Cardiac muscle cell (in vitro differentiated cells and primary cell): Measurements from ENCODE around the gene ZDHHC13. TPM values are rescaled to one million over a fixed set of nuclear protein-coding genes. Genes with fewer than 3 reads are reported as not detected.
A peak's percentile ranks its signal among the peaks of the same experiment; 100 is the strongest.

Source experiments
- DNase-seq, 2 donors: peaks; one replicate each; pipeline versions ENCODE4 v3.0.0 to v3.0.0-alpha.2; 2010 to 2017; ENCODE audit warnings: low read depth in 1 of 2, low spot score in 1 of 2
- H3K27ac ChIP-seq: fragments of 200-600 bp; sonication (generic); 2 replicates; pipeline ENCODE4 v1.5.1; 2016
- H3K27me3 ChIP-seq: fragments of 200-600 bp; sonication (generic); 2 replicates; pipeline ENCODE4 v1.6.0; 2016; ENCODE audit warnings: control low read depth
- H3K36me3 ChIP-seq: fragments of 200-600 bp; sonication (generic); 2 replicates; pipeline ENCODE4 v1.5.1; 2016; ENCODE audit warnings: control low read depth
- H3K4me1 ChIP-seq: fragments of 200-600 bp; sonication (generic); 2 replicates; pipeline ENCODE4 v1.8.1; 2017; ENCODE audit warnings: low read depth, mild to moderate bottlenecking, mixed run types
- H3K4me3 ChIP-seq: fragments of 200-600 bp; sonication (generic); 2 replicates; pipeline ENCODE4 v1.5.1; 2016; ENCODE audit warnings: mild to moderate bottlenecking
- H3K9me3 ChIP-seq: fragments of 200-600 bp; sonication (generic); 2 replicates; pipeline ENCODE4 v1.5.1; 2017; ENCODE audit warnings: low read depth, mild to moderate bottlenecking, control low read depth
- CTCF ChIP-seq: IDR thresholded peaks from 2 replicates; pipeline ENCODE4 v1.5.1; 2012; ENCODE audit warnings: low read depth, mild to moderate bottlenecking, low read length
- polyA plus RNA-seq: library from polyadenylated mRNA; unstranded; fragments of >200 nt; fragmentation: Nextera tagmentation; extraction: Ambion mirVana; gene quantifications from 2 replicates; pipeline ENCODE4 v1.2.1, GENCODE V29; 2016
- total RNA-seq: library from RNA; depleted of rRNA; stranded (reverse); fragments of >200 nt; gene quantifications from 2 replicates; pipeline ENCODE4 v1.2.3, GENCODE V29; 2016

ZDHHC13 gene
- total and polyA plus RNA-seq, 2 experiments from 2014 or later, result 8.2 to 25.7 TPM

- H3K27me3 ChIP-seq, result peaks cover 4% of the 10 kb centered on the region
- no peaks in the 10 kb centered on the region for H3K36me3 ChIP-seq
- no peak overlapping the region for H3K4me3 ChIP-seq
- H3K9me3 ChIP-seq, result no peaks in the 10 kb centered on the region
- no peak overlapping the region for H3K27ac ChIP-seq
- no peak for DNase-seq
- TF ChIP-seq CTCF, result no peak
- H3K4me1 ChIP-seq, result peaks cover 9% of the 10 kb centered on the region
Observed at GRCh38 chr11:19075636-19076035, 41.3 kb upstream of the ZDHHC13 start.

DNA sequence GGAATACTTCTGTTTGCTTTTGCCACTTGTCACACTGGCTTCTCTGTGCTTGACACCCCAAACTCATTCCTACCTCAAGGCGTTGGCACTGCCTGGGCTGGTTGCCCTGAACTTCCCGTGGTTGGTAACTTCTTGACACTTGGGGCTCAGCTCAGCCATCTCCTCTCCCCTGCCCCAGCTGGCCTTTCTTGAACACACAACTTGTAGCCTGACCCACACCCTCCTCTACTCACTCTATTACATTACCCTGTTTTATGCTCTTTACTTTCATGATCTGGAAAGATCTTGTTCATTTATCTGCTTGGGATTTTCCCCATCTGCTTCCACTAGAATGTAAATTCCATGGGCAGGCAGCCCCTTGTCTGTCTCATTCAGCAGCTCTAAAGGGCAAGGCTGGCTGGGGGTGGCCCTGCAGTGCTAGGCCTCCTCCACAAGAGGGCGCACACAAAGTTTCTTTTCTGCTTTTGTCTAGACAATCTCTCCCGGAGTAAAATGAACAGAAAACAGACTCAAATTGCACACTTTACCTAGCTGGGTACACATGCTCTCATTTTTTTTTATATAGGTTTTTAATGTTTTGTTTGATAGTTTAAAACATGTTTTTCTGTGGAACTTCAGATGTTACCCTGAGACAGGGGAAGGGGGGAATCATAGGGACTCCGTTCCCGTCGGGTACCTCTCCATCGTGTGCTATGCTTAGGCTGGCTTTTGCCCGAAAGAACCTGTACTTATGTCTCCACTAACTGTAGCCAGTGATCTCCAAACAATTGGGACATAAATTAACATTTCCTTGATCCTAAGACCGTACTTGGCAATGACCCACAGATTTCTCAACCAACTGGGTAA lies 40.0 kb upstream of the ZDHHC13 start:
- H3K36me3 ChIP-seq, result no peaks in the 10 kb centered on the region
- DNase-seq, result peak; percentile 62
- no peak overlapping the region for H3K4me3 ChIP-seq
- no peak overlapping the region for H3K27ac ChIP-seq
- peaks cover 3% of the 10 kb centered on the region for H3K27me3 ChIP-seq
- no peaks in the 10 kb centered on the region for H3K9me3 ChIP-seq
- H3K4me1 ChIP-seq, result peaks cover 9% of the 10 kb centered on the region
- TF ChIP-seq CTCF, result peak; percentile 99

DNA sequence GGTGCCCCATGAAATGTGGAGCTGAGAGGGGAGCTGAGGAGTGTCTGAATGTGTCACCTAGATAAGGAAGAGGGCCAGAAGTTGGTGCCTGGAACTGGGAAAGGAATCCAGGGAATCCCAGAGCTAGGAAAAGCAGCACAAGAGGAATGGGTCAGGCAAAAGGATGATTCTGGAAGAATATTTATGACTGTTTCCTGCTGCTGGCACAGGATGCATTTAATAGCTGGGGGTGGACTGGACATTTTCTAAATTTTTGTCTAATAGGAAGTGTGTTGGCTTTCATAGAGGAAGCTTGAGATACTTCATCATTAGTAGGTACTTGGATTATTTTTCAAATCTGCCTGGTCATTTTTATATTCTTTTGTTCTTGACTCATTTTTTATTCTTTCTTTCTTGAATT lies 39.0 kb upstream of the ZDHHC13 start:
- peaks cover 9% of the 10 kb centered on the region for H3K4me1 ChIP-seq
- no peak for DNase-seq
- H3K27ac ChIP-seq, result no peak overlapping the region
- no peaks in the 10 kb centered on the region for H3K36me3 ChIP-seq
- no peaks in the 10 kb centered on the region for H3K27me3 ChIP-seq
- no peak overlapping the region for H3K4me3 ChIP-seq
- no peaks in the 10 kb centered on the region for H3K9me3 ChIP-seq
- TF ChIP-seq CTCF, result no peak

DNA sequence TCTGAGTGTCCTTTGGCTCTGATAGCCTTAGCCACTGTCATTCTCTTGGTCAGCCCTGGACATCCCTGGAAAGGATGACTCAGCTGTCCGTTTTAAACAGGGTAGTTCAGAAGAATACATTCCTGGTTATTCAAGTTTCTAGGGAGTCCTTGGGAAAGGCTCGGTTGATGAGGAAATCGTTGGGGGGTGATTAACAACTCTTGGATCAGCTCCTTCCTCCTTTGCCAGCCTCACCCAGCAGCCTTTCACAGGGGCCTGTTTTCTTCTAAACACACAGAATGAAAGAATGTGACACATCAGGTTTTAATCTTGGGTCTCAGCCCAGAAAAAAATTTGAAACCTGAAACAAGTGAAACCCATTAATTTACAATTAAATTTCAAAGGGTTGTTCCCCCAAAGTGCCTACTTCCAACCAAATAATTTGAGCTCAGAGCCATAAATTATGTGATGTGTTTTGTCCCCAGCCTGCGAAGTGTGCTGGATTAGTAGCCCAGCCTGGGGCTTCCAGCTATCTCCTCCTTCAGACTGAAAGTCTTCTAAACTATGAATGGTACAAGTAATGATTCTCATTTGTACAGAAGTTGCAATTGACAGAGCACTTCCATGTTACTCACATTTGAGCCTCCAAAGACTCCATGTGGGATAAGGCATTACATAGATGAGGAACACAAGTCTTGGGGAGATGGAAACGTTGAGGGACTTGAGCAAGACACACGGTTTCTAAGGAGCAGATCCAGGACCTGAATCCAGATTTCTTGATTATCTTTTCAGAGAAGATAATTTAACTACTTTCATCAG lies 37.1 kb upstream of the ZDHHC13 start:
- peak in 1 of 2 donors; percentile 89 for DNase-seq
- Histone ChIP-seq H3K27me3 (no peaks in the 10 kb centered on the region), H3K36me3 (no peaks in the 10 kb centered on the region), H3K4me3 (no peak overlapping the region), H3K27ac (no peak overlapping the region), H3K4me1 (peaks cover 9% of the 10 kb centered on the region), H3K9me3 (no peaks in the 10 kb centered on the region)
- no peak for TF ChIP-seq CTCF

DNA sequence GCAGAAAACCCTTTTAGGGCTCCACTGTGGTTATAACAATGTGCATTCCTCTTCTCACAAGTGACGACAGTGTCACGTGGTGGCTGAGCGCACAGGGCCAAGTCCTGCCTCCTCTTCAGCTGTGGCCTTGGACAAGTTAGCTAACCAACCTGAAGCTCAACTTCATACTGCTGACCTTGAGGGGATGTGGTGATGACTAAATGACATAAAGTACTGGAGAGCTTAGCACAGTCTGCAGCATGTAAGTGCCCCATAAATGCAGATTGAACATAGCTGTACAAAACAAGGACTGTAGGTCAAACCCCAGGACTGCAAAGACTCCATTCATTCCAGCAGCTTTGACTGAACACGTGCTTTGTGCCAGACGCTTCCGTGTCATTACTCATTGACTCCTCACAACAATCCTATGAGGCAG lies 36.4 kb upstream of the ZDHHC13 start:
- no peaks in the 10 kb centered on the region for H3K27me3 ChIP-seq
- no peaks in the 10 kb centered on the region for H3K36me3 ChIP-seq
- H3K4me3 ChIP-seq, result no peak overlapping the region
- TF ChIP-seq CTCF, result no peak
- no peak overlapping the region for H3K27ac ChIP-seq
- H3K4me1 ChIP-seq, result peaks cover 9% of the 10 kb centered on the region
- no peaks in the 10 kb centered on the region for H3K9me3 ChIP-seq
- peak; percentile 5 to 82 for DNase-seq
